Hematopoietic multipotent progenitor cell treated with erythropoietin and hydrocortisone succinate and interleukin-3 and kit ligand, for 8 days (in vitro differentiated cells): ENCODE measurements around the gene ITGA11.

Source experiments
- DNase-seq: peaks from one replicate; pipeline ENCODE4 v3.0.0-alpha.2; 2015

ITGA11 gene

GRCh38 chr15:68431792-68432401, at the start of gene ITGA11:
Gene ITGA11, minus strand, starts transcription at chr15:68432163. Its CDS starts 97 bp downstream, at chr15:68432066.
- no peak for DNase-seq

GRCh38 chr15:68481321-68481720, 49.4 kb upstream of the ITGA11 start:
- no peak for DNase-seq

- DNase-seq: no peak
These were observed 48.3 kb upstream of the ITGA11 start for GRCh38 chr15:68480296-68480695.

GRCh38 chr15:68479870-68480269, 47.9 kb upstream of the ITGA11 start:
- no peak for DNase-seq

- DNase-seq: no peak
These were observed 47.4 kb upstream of the ITGA11 start for GRCh38 chr15:68479406-68479805.

- no peak for DNase-seq
These were observed 46.9 kb upstream of the ITGA11 start for GRCh38 chr15:68478853-68479252.

GRCh38 chr15:68475449-68475848, 43.5 kb upstream of the ITGA11 start:
- no peak for DNase-seq

- no peak for DNase-seq
These were observed 39.6 kb upstream of the ITGA11 start for GRCh38 chr15:68471541-68471940.

GRCh38 chr15:68470976-68471375, 39.0 kb upstream of the ITGA11 start:
- DNase-seq: no peak

GRCh38 chr15:68470049-68470742, 38.2 kb upstream of the ITGA11 start:
- no peak for DNase-seq

GRCh38 chr15:68469162-68470048, 37.4 kb upstream of the ITGA11 start:
- DNase-seq: no peak

GRCh38 chr15:68466876-68467275, 34.9 kb upstream of the ITGA11 start:
- no peak for DNase-seq

GRCh38 chr15:68465861-68466560, 34.0 kb upstream of the ITGA11 start:
- no peak for DNase-seq

GRCh38 chr15:68464448-68465090, 32.6 kb upstream of the ITGA11 start:
- DNase-seq: no peak

- DNase-seq: no peak
These were observed 32.0 kb upstream of the ITGA11 start for GRCh38 chr15:68463996-68464395.

- DNase-seq: no peak
These were observed 31.5 kb upstream of the ITGA11 start for GRCh38 chr15:68463444-68463843.

- no peak for DNase-seq
These were observed 28.2 kb upstream of the ITGA11 start for GRCh38 chr15:68460166-68460565.

GRCh38 chr15:68450192-68450591, 18.2 kb upstream of the ITGA11 start:
- DNase-seq: no peak

GRCh38 chr15:68449389-68449788, 17.4 kb upstream of the ITGA11 start:
- DNase-seq: no peak

GRCh38 chr15:68447976-68448755, 16.2 kb upstream of the ITGA11 start:
- no peak for DNase-seq

GRCh38 chr15:68447209-68447608, 15.2 kb upstream of the ITGA11 start:
- no peak for DNase-seq

- DNase-seq: no peak
These were observed 13.4 kb upstream of the ITGA11 start for GRCh38 chr15:68445351-68445750.
